HG03280 (cell line): ENCODE measurements around the gene HOXA13.

Experiments
- ATAC-seq: cut with Tn5 transposase; IDR thresholded peaks from one replicate; pipeline ENCODE4 v1.9.1; 2021; ENCODE audit warnings: mild to moderate bottlenecking, moderate library complexity; ENCODE audit not compliant: unreplicated experiment

The HOXA13 gene

DNA sequence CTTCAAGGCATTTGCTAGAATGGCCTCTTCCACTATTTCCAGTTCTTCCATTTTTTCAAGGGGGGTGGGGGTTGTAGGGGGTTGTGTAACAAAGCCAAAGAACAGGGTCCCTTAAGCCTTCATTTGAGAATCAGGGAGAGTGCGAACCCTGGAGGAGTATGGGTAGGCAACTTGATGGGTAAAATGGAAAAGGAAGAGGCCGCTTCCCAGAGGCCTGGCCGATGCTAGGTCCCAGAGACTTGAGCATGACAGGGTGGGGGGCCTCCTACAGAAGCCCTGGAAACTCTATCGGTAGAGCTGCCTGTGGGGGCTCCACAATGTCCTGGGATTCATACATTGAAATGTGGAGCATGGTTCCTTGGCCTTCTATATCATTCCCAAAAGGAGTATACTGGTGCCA lies 9.1 kb upstream of the HOXA13 start:
- no peak for ATAC-seq

DNA sequence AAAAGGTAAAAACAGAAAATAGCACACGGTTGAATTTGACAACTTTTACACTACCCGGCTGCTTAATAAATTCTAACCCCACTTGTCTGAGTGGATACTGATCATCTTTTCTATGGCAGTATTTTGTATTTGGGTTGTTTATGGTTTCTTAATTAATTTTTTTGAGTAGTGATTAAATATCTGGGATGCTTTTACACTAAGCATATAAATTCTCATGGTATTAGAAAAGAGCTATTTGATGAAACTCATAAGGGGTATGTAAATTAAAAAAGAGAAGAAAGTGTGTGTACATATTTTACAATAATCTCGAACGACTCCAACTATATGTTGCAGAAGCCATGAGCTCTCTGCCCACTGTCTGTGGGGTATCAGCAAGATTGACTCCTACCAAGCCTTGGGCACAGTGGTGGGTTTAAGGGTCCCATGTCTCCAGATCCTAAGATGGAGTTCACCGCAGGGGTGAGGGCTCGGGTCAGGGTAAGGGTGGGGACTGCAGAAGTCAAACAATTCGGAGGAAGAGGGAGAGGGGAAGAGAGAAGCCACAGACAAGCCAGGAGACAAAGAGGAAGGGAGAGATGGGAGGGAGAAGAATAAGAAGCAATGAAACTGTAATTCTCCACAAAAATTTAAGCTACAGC lies 7.6 kb upstream of the HOXA13 start:
- no peak for ATAC-seq

- no peak for ATAC-seq
Measured at GRCh38 chr7:27205325-27206280, 5.7 kb upstream of the HOXA13 start.

GRCh38 chr7:27204851-27205322 lies 5.0 kb upstream of the HOXA13 start:
- ATAC-seq: no peak

DNA sequence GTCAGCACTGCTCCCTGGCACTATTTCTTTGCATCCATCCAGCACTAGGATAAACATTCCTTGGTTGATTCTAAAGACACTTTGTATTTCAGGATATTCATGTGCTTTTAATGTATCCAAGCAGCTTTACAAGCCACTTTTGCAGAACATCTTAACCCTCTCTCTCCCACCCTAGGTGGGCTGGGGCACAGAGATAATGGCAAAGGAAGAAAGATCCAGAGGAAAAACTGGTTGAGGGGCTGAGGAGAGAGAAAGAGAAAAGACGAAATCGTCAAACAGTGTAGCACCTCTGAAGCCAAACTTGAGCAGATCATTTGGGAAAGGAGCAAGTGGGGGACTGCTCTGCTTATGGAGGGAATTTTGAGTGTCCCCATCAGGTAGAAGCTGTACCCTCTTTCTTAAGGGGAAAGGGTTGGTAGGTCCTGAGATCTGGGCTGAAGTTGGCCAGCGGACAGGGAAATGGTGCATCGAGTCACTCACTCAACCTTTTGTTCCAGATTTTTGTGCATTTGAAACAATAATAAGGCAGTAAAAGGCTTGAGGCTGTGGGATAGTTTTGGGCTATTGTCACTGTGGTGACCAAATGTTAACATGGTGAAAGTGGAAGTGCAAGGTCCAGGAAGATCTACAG lies 4.2 kb upstream of the HOXA13 start:
- no peak for ATAC-seq

GRCh38 chr7:27203365-27203953 lies 3.6 kb upstream of the HOXA13 start:
- no peak for ATAC-seq

GRCh38 chr7:27202862-27203134 lies 2.9 kb upstream of the HOXA13 start:
- no peak for ATAC-seq

DNA sequence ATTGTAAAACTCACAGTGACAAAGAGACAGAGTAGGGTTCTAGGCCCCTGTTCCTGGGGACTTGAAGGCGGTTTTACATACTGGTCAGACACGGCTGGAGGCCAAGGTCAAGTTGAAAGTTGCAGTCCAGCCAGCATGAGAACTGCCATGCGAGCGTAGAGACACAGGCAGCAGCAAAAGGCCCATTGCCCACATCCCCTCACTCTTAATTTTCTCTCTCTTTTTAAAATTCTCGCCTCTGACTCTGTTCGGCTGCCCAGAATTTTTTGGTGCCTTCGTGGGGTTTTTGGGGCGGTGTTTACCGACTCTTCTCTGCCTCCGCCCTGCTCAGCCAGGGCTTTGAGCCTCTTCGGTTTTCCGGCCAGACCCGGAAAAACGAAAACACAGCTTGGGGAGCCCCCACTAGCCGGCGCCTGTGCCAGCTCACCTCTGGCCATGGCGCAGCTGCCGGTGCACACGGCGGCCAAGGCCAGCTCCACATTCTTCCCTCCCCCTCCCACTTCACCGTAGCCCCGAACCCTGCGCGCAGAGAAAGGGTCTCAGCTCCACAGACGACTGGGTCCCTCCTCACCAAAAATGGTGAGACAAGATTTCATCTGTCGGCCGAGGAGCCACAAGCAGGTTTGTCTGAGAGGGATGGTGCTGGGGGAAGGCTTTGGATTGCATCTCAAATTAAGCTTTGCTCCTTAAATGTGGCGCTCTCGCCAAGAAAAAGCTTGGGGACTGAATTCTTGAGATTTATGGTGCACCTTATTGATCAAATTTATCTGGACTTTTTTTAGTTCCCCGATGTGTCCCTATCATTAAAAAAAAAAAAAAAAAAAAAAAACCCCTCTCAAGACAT lies 2.3 kb upstream of the HOXA13 start:
- ATAC-seq: no peak

- no peak for ATAC-seq
Measured at GRCh38 chr7:27201580-27202017, 1.7 kb upstream of the HOXA13 start.

DNA sequence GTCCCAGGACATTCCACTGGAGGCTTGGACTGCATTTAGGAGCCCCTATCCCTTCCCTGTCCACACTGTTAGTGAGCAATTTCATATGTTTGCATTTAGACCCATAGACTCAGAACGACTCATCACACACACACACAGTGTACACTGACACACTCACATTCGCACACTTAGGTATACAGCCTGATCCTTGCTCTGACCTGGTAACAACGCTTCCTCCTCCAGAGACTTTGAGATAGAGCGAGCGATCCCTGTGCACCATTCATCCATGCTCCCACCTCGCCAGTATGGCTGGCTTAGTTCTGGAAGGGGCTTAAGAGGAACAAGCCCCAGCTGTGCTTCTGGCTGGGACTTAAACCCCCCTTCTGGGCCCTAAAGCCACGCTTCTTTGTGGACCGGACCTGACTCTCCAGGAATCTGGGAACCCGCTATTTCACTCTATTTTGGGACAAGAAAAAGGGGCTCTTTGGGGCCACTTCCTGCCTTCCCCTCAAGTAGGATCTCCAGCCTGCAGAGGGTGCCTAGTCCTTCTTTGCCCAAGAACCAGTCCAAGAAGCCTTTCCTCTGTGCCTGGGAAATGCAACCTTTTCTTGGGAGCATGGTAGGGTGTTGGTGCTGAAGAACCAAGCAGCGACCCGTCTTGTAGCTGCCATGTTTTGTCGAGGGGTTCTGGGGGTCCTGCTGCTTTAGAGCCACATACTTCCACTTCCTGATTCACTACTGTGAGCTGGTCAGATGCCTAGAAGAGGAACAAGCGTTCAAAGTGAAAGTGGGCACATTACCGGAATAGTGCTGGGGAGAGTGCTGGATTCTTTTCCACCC lies 1.1 kb upstream of the HOXA13 start:
- no peak for ATAC-seq

- no peak for ATAC-seq
Measured at GRCh38 chr7:27198871-27199801, 755 bp downstream of the HOXA13 start.

DNA sequence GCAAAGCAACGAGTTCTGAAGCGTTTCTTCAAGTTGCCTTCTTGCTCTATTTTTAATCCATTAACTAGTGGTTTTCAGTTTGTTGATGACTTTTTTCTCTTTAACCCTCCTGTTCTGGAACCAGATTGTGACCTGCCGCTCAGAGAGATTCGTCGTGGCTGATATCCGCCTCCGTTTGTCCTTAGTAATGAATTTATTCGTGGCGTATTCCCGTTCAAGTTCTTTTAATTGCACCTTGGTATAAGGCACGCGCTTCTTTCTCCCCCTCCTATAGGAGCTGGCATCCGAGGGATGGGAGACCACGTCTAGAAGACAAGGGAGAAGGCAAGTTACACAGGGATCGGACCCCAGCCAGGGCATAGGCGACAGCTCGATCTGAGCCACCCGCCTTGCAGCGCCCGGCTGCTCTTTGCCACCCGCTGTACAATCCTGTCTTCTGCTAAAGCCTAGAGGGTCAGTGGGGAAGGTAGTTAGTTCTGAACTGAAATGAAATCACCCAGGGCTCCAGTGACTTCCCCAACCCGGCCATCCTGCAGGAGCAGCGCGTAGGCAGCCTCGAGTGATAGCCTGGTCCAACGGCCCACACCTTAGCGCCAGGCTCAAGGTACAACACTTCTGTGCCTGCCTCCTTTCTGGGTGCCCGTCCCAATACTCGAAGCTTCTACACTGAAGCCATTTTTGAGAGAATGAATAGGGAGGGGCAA lies 1.6 kb downstream of the HOXA13 start:
- ATAC-seq: no peak

- ATAC-seq: no peak
Measured at GRCh38 chr7:27197137-27198042, 2.5 kb downstream of the HOXA13 start.

DNA sequence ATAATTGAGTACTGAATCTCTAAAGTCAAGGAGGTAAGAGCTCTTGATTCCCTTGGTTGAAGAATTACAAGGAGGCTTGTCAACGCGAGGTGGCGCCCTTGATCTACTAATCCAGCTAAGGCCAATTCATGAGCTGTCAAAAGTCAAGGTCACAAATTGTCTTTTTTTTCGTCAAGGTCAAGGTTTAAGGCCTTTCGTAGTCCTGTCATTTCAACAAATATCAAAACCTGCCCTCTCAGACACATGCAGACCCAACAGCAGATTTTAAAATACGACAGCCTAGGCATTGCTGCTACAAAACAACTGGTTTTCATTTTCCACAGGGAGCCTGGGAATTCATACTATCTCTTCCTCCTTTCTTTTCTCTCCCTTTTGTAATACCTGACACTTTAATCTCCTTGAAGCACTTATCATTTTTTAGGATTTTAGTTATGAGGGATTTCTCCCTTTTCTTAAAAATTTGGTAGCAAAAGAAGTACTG lies 3.6 kb downstream of the HOXA13 start:
- ATAC-seq: no peak

- no peak for ATAC-seq
Measured at GRCh38 chr7:27194686-27195379, 5.1 kb downstream of the HOXA13 start.

DNA sequence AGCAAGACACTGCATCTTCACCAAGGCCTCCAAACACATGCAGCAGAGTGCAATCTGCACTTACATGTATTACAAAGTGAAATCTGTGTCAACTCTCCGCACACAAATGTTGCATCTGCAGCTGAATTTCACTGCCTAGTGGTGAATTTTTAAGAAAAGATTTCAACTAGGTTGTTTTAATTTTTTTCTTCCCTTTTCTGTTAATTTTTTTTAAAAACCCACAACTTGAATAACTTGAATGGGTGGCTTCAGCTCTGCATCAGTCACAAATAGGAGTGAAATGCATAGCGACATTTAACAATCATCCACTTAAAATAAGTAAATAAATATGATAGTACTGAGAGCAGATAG lies 5.9 kb downstream of the HOXA13 start:
- no peak for ATAC-seq
